Activated T-cell treated with anti-CD3 and anti-CD28 coated beads, Interleukin-2, amount 50 U/mL, for 24 hours (primary cell): Measurements from ENCODE around the gene KCNMA1.

Source experiments
- DNase-seq: peaks from one replicate; pipeline ENCODE4 v3.0.0-alpha.2; 2020
- H3K27ac Mint-ChIP-seq: 2 replicates; pipeline ENCODE4 v1.8.0; 2020; ENCODE audit warnings: mild to moderate bottlenecking, mixed read lengths
- H3K27me3 Mint-ChIP-seq: 2 replicates; pipeline ENCODE4 v1.8.0; 2020; ENCODE audit warnings: mixed read lengths
- H3K36me3 Mint-ChIP-seq: 2 replicates; pipeline ENCODE4 v1.8.0; 2020; ENCODE audit warnings: low read depth, mixed read lengths
- H3K4me1 Mint-ChIP-seq: 2 replicates; pipeline ENCODE4 v1.8.0; 2020; ENCODE audit warnings: low read depth, mixed read lengths
- H3K4me3 Mint-ChIP-seq: 2 replicates; pipeline ENCODE4 v1.8.0; 2020; ENCODE audit warnings: mild to moderate bottlenecking, moderate library complexity, mixed read lengths
- H3K9me3 Mint-ChIP-seq: 2 replicates; pipeline ENCODE4 v1.8.0; 2020; ENCODE audit warnings: mixed read lengths

Gene KCNMA1

GRCh38 chr10:77456414-77456813 lies 181.2 kb downstream of the KCNMA1 start:
- Mint-ChIP-seq H3K4me3 (no peak overlapping the region), H3K27me3 (peaks cover 11% of the 10 kb centered on the region), H3K36me3 (no peaks in the 10 kb centered on the region), H3K4me1 (no peaks in the 10 kb centered on the region), H3K27ac (no peak overlapping the region), H3K9me3 (no peaks in the 10 kb centered on the region)
- DNase-seq = no peak

- Mint-ChIP-seq H3K4me3 (no peak overlapping the region), H3K9me3 (no peaks in the 10 kb centered on the region), H3K27me3 (peaks cover 11% of the 10 kb centered on the region), H3K27ac (no peak overlapping the region), H3K4me1 (no peaks in the 10 kb centered on the region), H3K36me3 (no peaks in the 10 kb centered on the region)
- DNase-seq = no peak
These were observed 182.0 kb downstream of the KCNMA1 start for GRCh38 chr10:77455561-77455960.

GRCh38 chr10:77452952-77453564 lies 184.6 kb downstream of the KCNMA1 start:
- no peaks in the 10 kb centered on the region for H3K4me1 Mint-ChIP-seq
- no peaks in the 10 kb centered on the region for H3K36me3 Mint-ChIP-seq
- H3K9me3 Mint-ChIP-seq = no peaks in the 10 kb centered on the region
- no peak overlapping the region for H3K4me3 Mint-ChIP-seq
- H3K27ac Mint-ChIP-seq = no peak overlapping the region
- H3K27me3 Mint-ChIP-seq = no peaks in the 10 kb centered on the region
- DNase-seq = no peak

GRCh38 chr10:77451886-77452285 lies 185.7 kb downstream of the KCNMA1 start:
- no peak overlapping the region for H3K4me3 Mint-ChIP-seq
- H3K27me3 Mint-ChIP-seq = no peaks in the 10 kb centered on the region
- H3K4me1 Mint-ChIP-seq = no peaks in the 10 kb centered on the region
- H3K27ac Mint-ChIP-seq = no peak overlapping the region
- H3K9me3 Mint-ChIP-seq = no peaks in the 10 kb centered on the region
- no peaks in the 10 kb centered on the region for H3K36me3 Mint-ChIP-seq
- DNase-seq = no peak

GRCh38 chr10:77448226-77448625 lies 189.4 kb downstream of the KCNMA1 start:
- Mint-ChIP-seq H3K4me3 (no peak overlapping the region), H3K36me3 (no peaks in the 10 kb centered on the region), H3K9me3 (no peaks in the 10 kb centered on the region), H3K4me1 (no peaks in the 10 kb centered on the region), H3K27ac (no peak overlapping the region), H3K27me3 (no peaks in the 10 kb centered on the region)
- DNase-seq = no peak

- no peaks in the 10 kb centered on the region for H3K27me3 Mint-ChIP-seq
- H3K36me3 Mint-ChIP-seq = no peaks in the 10 kb centered on the region
- no peak for DNase-seq
- H3K4me1 Mint-ChIP-seq = no peaks in the 10 kb centered on the region
- H3K9me3 Mint-ChIP-seq = no peaks in the 10 kb centered on the region
- no peak overlapping the region for H3K27ac Mint-ChIP-seq
- no peak overlapping the region for H3K4me3 Mint-ChIP-seq
These were observed 190.9 kb downstream of the KCNMA1 start for GRCh38 chr10:77446700-77447099.

GRCh38 chr10:77445547-77445946 lies 192.1 kb downstream of the KCNMA1 start:
- Mint-ChIP-seq H3K27me3 (no peaks in the 10 kb centered on the region), H3K4me3 (no peak overlapping the region), H3K9me3 (no peaks in the 10 kb centered on the region), H3K27ac (no peak overlapping the region), H3K4me1 (no peaks in the 10 kb centered on the region), H3K36me3 (no peaks in the 10 kb centered on the region)
- no peak for DNase-seq

GRCh38 chr10:77444041-77444440 lies 193.6 kb downstream of the KCNMA1 start:
- no peaks in the 10 kb centered on the region for H3K36me3 Mint-ChIP-seq
- no peaks in the 10 kb centered on the region for H3K27me3 Mint-ChIP-seq
- no peaks in the 10 kb centered on the region for H3K9me3 Mint-ChIP-seq
- no peaks in the 10 kb centered on the region for H3K4me1 Mint-ChIP-seq
- no peak overlapping the region for H3K27ac Mint-ChIP-seq
- H3K4me3 Mint-ChIP-seq = no peak overlapping the region
- DNase-seq = no peak

GRCh38 chr10:77442699-77443189 lies 194.9 kb downstream of the KCNMA1 start:
- H3K27me3 Mint-ChIP-seq = no peaks in the 10 kb centered on the region
- no peak overlapping the region for H3K27ac Mint-ChIP-seq
- H3K36me3 Mint-ChIP-seq = no peaks in the 10 kb centered on the region
- DNase-seq = no peak
- no peak overlapping the region for H3K4me3 Mint-ChIP-seq
- H3K4me1 Mint-ChIP-seq = no peaks in the 10 kb centered on the region
- H3K9me3 Mint-ChIP-seq = no peaks in the 10 kb centered on the region

- Mint-ChIP-seq H3K4me3 (no peak overlapping the region), H3K9me3 (no peaks in the 10 kb centered on the region), H3K4me1 (no peaks in the 10 kb centered on the region), H3K36me3 (no peaks in the 10 kb centered on the region), H3K27ac (no peak overlapping the region), H3K27me3 (no peaks in the 10 kb centered on the region)
- no peak for DNase-seq
These were observed 196.0 kb downstream of the KCNMA1 start for GRCh38 chr10:77441353-77442166.

- Mint-ChIP-seq H3K27me3 (no peaks in the 10 kb centered on the region), H3K4me1 (no peaks in the 10 kb centered on the region), H3K36me3 (no peaks in the 10 kb centered on the region), H3K27ac (no peak overlapping the region), H3K9me3 (no peaks in the 10 kb centered on the region), H3K4me3 (no peak overlapping the region)
- DNase-seq = no peak
These were observed 201.2 kb downstream of the KCNMA1 start for GRCh38 chr10:77436257-77436975.

GRCh38 chr10:77433546-77433945 lies 204.1 kb downstream of the KCNMA1 start:
- no peaks in the 10 kb centered on the region for H3K36me3 Mint-ChIP-seq
- H3K4me1 Mint-ChIP-seq = no peaks in the 10 kb centered on the region
- H3K9me3 Mint-ChIP-seq = no peaks in the 10 kb centered on the region
- H3K4me3 Mint-ChIP-seq = no peak overlapping the region
- DNase-seq = no peak
- peaks cover 3% of the 10 kb centered on the region for H3K27me3 Mint-ChIP-seq
- no peak overlapping the region for H3K27ac Mint-ChIP-seq

- H3K27me3 Mint-ChIP-seq = peaks cover 9% of the 10 kb centered on the region
- H3K27ac Mint-ChIP-seq = no peak overlapping the region
- no peaks in the 10 kb centered on the region for H3K9me3 Mint-ChIP-seq
- H3K36me3 Mint-ChIP-seq = no peaks in the 10 kb centered on the region
- no peak overlapping the region for H3K4me3 Mint-ChIP-seq
- H3K4me1 Mint-ChIP-seq = no peaks in the 10 kb centered on the region
- no peak for DNase-seq
These were observed 205.4 kb downstream of the KCNMA1 start for GRCh38 chr10:77431980-77432797.

- Mint-ChIP-seq H3K4me3 (no peak overlapping the region), H3K27me3 (peaks cover 9% of the 10 kb centered on the region), H3K9me3 (no peaks in the 10 kb centered on the region), H3K27ac (no peak overlapping the region), H3K4me1 (no peaks in the 10 kb centered on the region), H3K36me3 (no peaks in the 10 kb centered on the region)
- DNase-seq = no peak
These were observed 206.4 kb downstream of the KCNMA1 start for GRCh38 chr10:77431209-77431611.
